ENCODE measurements around the gene MED12L. TPM values are rescaled to one million over a fixed set of nuclear protein-coding genes. Genes with fewer than 3 reads are reported as not detected.

MED12L gene
- total RNA-seq, 1 donor from 2014 or later = 0.43 TPM

DNA sequence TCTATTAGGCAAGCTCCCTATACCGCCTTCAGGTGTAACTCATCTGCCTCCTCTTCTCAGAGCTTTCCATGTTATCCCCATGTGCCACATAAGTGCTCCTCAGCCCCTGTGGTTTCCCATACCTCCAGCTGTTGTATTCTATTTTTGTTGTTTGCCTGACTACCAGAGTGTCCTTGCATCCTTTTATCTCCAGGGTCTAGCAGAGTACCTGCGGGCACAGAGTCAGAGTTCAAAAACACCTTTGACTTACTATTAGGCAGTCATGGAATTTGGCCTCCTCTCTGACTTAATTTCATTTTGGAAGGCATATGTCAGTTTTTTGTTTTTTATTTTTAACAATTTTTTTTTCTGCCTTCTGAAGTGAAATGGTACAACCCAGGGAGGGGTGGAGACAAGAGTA lies 224.1 kb downstream of the MED12L start:
- no peak overlapping the region for H3K27ac ChIP-seq
- intact Hi-C loops (cut with DNase I) = no loop called here
- no peak for TF ChIP-seq CTCF (IDR thresholded peaks at IDR 0.05)

DNA sequence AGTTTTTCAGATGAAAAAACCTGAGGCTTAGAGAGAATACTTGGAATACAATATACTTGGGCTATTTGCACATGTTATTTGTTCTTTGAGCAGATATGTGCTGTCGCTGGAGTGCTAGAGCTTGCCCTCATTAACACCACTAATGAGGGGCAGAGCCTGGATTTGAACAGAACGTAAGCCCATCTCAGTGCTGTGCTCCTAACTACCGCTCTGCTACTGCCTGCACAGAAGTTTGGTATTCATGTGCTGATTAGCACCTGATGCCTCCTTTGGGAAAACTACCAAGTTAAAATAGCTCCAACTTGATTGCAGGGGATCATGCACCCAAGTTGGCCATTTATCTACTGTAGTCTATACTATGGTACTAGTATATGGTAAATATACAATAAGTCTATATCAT lies 227.5 kb downstream of the MED12L start:
- TF ChIP-seq CTCF (IDR thresholded peaks at IDR 0.05) = no peak

More for the DNA sequence above, 224.1 kb downstream of the MED12L start:
- Histone ChIP-seq H3K4me3 (no peak overlapping the region), H3K9me3 (no peaks in the 10 kb centered on the region), H3K4me1 (no peaks in the 10 kb centered on the region), H3K36me3 (no peaks in the 10 kb centered on the region), H3K27me3 (no peaks in the 10 kb centered on the region)
- no peak for DNase-seq (ENCODE audit: low spot score in 2 of 2)

GRCh38 chr3:151314137-151314536 lies 228.7 kb downstream of the MED12L start:
- no peak overlapping the region for H3K27ac ChIP-seq
- TF ChIP-seq CTCF (IDR thresholded peaks at IDR 0.05) = no peak
- H3K9me3 ChIP-seq = no peaks in the 10 kb centered on the region
- DNase-seq (ENCODE audit: low spot score in 2 of 2) = no peak
- H3K36me3 ChIP-seq = no peaks in the 10 kb centered on the region
- intact Hi-C loops (cut with DNase I) = no loop called here
- H3K4me1 ChIP-seq = no peaks in the 10 kb centered on the region
- H3K27me3 ChIP-seq = no peaks in the 10 kb centered on the region
- no peak overlapping the region for H3K4me3 ChIP-seq

More for the DNA sequence above, 227.5 kb downstream of the MED12L start:
- no peaks in the 10 kb centered on the region for H3K9me3 ChIP-seq
- H3K27ac ChIP-seq = no peak overlapping the region
- DNase-seq (ENCODE audit: low spot score in 2 of 2) = no peak
- H3K4me1 ChIP-seq = no peaks in the 10 kb centered on the region
- no peaks in the 10 kb centered on the region for H3K27me3 ChIP-seq
- intact Hi-C loops (cut with DNase I) = no loop called here
- no peak overlapping the region for H3K4me3 ChIP-seq
- no peaks in the 10 kb centered on the region for H3K36me3 ChIP-seq

DNA sequence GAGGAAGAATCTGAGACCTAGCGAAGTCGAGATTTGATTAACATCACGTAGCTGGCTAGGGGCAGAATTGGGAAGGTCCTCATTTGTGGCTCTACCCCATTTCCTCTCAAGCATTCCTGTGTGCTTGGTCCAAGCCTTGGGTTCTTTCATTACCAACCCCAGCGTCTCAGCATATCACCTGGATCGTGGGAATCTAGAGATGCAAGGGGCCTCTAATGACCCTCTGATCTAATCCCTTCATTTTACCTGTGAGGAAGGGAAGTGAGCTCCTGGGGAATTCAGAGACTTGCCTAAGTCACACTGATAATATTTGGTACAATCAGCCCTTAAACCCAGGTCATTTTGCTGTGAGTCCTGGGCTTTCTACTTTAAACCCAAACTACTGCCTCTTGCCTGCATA lies 229.1 kb downstream of the MED12L start:
- TF ChIP-seq CTCF (IDR thresholded peaks at IDR 0.05) = no peak
- intact Hi-C loops (cut with DNase I) = no loop called here

GRCh38 chr3:151315136-151315535 lies 229.7 kb downstream of the MED12L start:
- Histone ChIP-seq H3K4me3 (no peak overlapping the region), H3K27ac (no peak overlapping the region), H3K36me3 (no peaks in the 10 kb centered on the region), H3K27me3 (no peaks in the 10 kb centered on the region), H3K9me3 (no peaks in the 10 kb centered on the region), H3K4me1 (no peaks in the 10 kb centered on the region)
- DNase-seq (ENCODE audit: low spot score in 2 of 2) = no peak
- intact Hi-C loops (cut with DNase I) = no loop called here
- TF ChIP-seq CTCF (IDR thresholded peaks at IDR 0.05) = no peak

More for the DNA sequence above, 229.1 kb downstream of the MED12L start:
- Histone ChIP-seq H3K9me3 (no peaks in the 10 kb centered on the region), H3K4me3 (no peak overlapping the region), H3K27ac (no peak overlapping the region), H3K4me1 (no peaks in the 10 kb centered on the region), H3K27me3 (no peaks in the 10 kb centered on the region), H3K36me3 (no peaks in the 10 kb centered on the region)
- no peak for DNase-seq (ENCODE audit: low spot score in 2 of 2)

- Histone ChIP-seq H3K4me1 (no peaks in the 10 kb centered on the region), H3K4me3 (no peak overlapping the region), H3K27ac (no peak overlapping the region), H3K9me3 (no peaks in the 10 kb centered on the region), H3K36me3 (no peaks in the 10 kb centered on the region), H3K27me3 (no peaks in the 10 kb centered on the region)
- no peak for TF ChIP-seq CTCF (IDR thresholded peaks at IDR 0.05)
- DNase-seq (ENCODE audit: low spot score in 2 of 2) = no peak
- intact Hi-C loops (cut with DNase I) = no loop called here
These were observed 230.4 kb downstream of the MED12L start for GRCh38 chr3:151315846-151316245.
